ELF-1 (cell line): ENCODE results near the gene ZNF708.
"Not testable (repeated sequence)": the region's sequence is repeated elsewhere in the genome, so short reads cannot be mapped to it uniquely, and the experiment has no call there.

Experiments
- DNase-seq: peaks from one replicate; pipeline ENCODE4 v3.0.0-alpha.2; 2016; ENCODE audit warnings: low read depth, low spot score

ZNF708 gene

GRCh38 chr19:21260164-21260847 is 68.9 kb downstream of the ZNF708 start:
- DNase-seq: no peak

DNA sequence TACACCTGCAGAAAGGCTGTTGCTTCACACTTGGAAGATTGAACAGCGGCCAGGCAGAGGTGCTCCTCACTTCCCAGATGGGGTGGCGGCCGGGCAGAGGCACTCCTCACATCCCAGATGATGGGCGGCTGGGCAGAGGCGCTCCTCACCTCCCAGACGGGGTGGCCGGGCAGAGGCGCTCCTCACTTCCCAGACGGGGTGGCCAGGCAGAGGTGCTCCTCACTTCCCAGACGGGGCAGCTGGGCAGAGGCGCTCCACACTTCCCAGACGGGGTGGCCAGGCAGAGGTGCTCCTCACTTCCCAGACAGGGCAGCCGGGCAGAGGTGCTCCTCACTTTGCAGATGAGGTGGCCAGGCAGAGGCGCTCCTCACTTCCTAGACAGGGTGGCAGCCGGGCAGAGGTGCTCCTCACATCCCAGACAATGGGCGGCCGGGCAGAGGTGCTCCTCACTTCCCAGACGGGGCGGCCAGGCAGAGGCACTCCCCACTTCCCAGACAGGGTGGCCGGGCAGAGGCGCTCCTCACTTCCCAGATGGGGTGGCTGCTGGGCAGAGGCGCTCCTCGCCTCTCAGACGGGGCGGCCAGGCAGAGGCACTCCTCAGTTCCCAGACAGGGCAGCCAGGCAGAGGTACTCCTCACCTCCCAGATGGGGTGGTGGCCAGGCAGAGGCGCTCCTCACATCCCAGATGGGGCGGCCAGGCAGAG is 69.6 kb downstream of the ZNF708 start:
- not testable (repeated sequence) for DNase-seq

DNA sequence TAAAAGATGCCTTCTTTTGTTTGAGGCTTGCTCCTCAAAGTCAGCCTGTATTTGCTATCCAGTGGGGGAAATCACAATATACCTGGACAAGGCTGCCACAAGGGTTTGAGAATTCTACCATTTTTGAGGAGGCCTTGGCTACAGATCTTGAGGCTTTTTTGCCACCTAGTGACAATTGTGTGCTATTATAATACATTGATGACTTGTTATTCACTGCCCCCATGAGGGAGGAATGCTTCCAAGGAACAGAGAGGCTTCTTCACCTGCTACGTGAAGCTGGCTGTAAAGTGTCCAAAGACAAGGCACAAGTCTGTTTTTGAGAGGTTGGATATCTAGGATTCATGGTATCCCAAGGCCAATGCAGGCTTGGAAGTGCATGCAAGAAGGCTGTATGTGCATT is 72.5 kb downstream of the ZNF708 start:
- DNase-seq: peak; percentile 13
